LNCaP clone FGC (cell line): ENCODE results near the gene FUT3.

Source experiments
- DNase-seq: peaks from one replicate; pipeline ENCODE4 v3.0.0-alpha.2; 2011; ENCODE audit warnings: low read depth
- H3K4me3 ChIP-seq: 2 replicates; pipeline ENCODE4 v1.5.1; 2011; ENCODE audit warnings: mild to moderate bottlenecking, low read depth, low read length, control low read depth
- CTCF ChIP-seq: IDR thresholded peaks from 2 replicates; pipeline ENCODE4 v1.5.1; 2012; ENCODE audit warnings: mild to moderate bottlenecking; ENCODE audit not compliant: control insufficient read depth, insufficient read depth; ENCODE audit errors: extremely low read depth

Gene FUT3

GRCh38 chr19:5826531-5827341, 24.5 kb downstream of the FUT3 start:
- peak overlapping the region; percentile 52 for H3K4me3 ChIP-seq
- no peak for DNase-seq
- no peak for TF ChIP-seq CTCF

- no peak for DNase-seq
- TF ChIP-seq CTCF = no peak
- no peak overlapping the region for H3K4me3 ChIP-seq
Observed at GRCh38 chr19:5825178-5825577, 26.1 kb downstream of the FUT3 start.

- no peak overlapping the region for H3K4me3 ChIP-seq
- DNase-seq = no peak
- no peak for TF ChIP-seq CTCF
Observed at GRCh38 chr19:5824751-5825150, 26.5 kb downstream of the FUT3 start.

GRCh38 chr19:5823579-5824281, 27.5 kb downstream of the FUT3 start:
- H3K4me3 ChIP-seq = no peak overlapping the region
- no peak for DNase-seq
- peak; percentile 57 for TF ChIP-seq CTCF

- TF ChIP-seq CTCF = no peak
Observed at GRCh38 chr19:5822181-5822844, 28.9 kb downstream of the FUT3 start.

GRCh38 chr19:5821521-5822180, 29.6 kb downstream of the FUT3 start:
- no peak for TF ChIP-seq CTCF
- H3K4me3 ChIP-seq = no peak overlapping the region
- DNase-seq = no peak

More at GRCh38 chr19:5822181-5822844, 28.9 kb downstream of the FUT3 start:
- no peak overlapping the region for H3K4me3 ChIP-seq
- no peak for DNase-seq
